ENCODE measurements around the gene OSBPL8. TPM values are rescaled to one million over a fixed set of nuclear protein-coding genes. Genes with fewer than 3 reads are reported as not detected.
"Not testable (repeated sequence)": the region's sequence is repeated elsewhere in the genome, so short reads cannot be mapped to it uniquely, and the experiment has no call there.

Gene OSBPL8
- total RNA-seq, 5 donors from 2014 or later (not counting 1 experiment from before 2014, with no cell fraction given) = 122 to 152 (median 130) TPM

- ChIA-PET POLR2A (no interaction called here), CTCF (no interaction called here)
- no peaks in the 10 kb centered on the region for H3K27me3 ChIP-seq (replicated peaks in 1 of 2; ENCODE audit: control insufficient read depth in 2 of 2, extremely low read depth in 1 of 2, insufficient read depth in 2 of 2, low read length in 1 of 2)
- H3K36me3 ChIP-seq (ENCODE audit: control insufficient read depth in 2 of 2, extremely low read depth in 1 of 2, insufficient read depth in 1 of 2, low read length in 1 of 2) = peaks cover under 1 to 3% of the 10 kb centered on the region in 2 donors
- Mint-ChIP-seq H3K9me3 (no peaks in the 10 kb centered on the region), H3K4me3 (no peak overlapping the region), H3K27me3 (no peaks in the 10 kb centered on the region), H3K36me3 (peaks cover 55% of the 10 kb centered on the region), H3K27ac (no peak overlapping the region), H3K4me1 (peaks cover 41 to 48% (median 45%) of the 10 kb centered on the region in 3 donors)
- DNase-seq (no peak), ATAC-seq (replicated peaks in 1 of 4) (no peak)
- peaks cover 0 to 2% of the 10 kb centered on the region in 2 experiments for H3K4me1 ChIP-seq (ENCODE audit: control insufficient read depth in 1 of 2, extremely low read depth in 1 of 2, insufficient read depth in 2 of 2, low read length in 2 of 2)
- H3K4me3 ChIP-seq (ENCODE audit: control insufficient read depth in 1 of 2, extremely low read depth in 1 of 2, low read length in 1 of 2) = no peak overlapping the region
- H3K9me3 ChIP-seq = peaks cover 2% of the 10 kb centered on the region
- 92% methylated on average over 2 of the region's 2 CpGs for WGBS (ENCODE audit: insufficient coverage)
- H3K27ac ChIP-seq (ENCODE audit: low read length) = no peak overlapping the region
Measured at GRCh38 chr12:76501390-76501789, 58.2 kb downstream of the OSBPL8 start.

- not testable (repeated sequence) for H3K27ac Mint-ChIP-seq; H3K9me3 ChIP-seq; H3K27me3 Mint-ChIP-seq; H3K4me3 ChIP-seq (ENCODE audit: control insufficient read depth in 1 of 2, extremely low read depth in 1 of 2, low read length in 1 of 2); H3K36me3 ChIP-seq (ENCODE audit: control insufficient read depth in 2 of 2, extremely low read depth in 1 of 2, insufficient read depth in 1 of 2, low read length in 1 of 2); DNase-seq; H3K27me3 ChIP-seq (replicated peaks in 1 of 2; ENCODE audit: control insufficient read depth in 2 of 2, extremely low read depth in 1 of 2, insufficient read depth in 2 of 2, low read length in 1 of 2); H3K27ac ChIP-seq (ENCODE audit: low read length); H3K4me3 Mint-ChIP-seq; H3K4me1 ChIP-seq (ENCODE audit: control insufficient read depth in 1 of 2, extremely low read depth in 1 of 2, insufficient read depth in 2 of 2, low read length in 2 of 2); ATAC-seq (replicated peaks in 1 of 4)
- ChIA-PET CTCF (interaction anchor here (0.6 to 0.7 kb wide), 2 partner anchors 67 to 1960 kb away, joined by 3 to 13 read pairs; no protein-coding TSS in a partner anchor), POLR2A (interaction anchor here in 1 of 2 donors (0.6 kb wide), 1 partner anchor 57 kb away, joined by 6 read pairs; no protein-coding TSS in a partner anchor)
- 88% methylated on average over 4 of the region's 4 CpGs for WGBS (ENCODE audit: insufficient coverage)
- H3K9me3 Mint-ChIP-seq = peaks cover 6 to 15% (median 14%) of the 10 kb centered on the region in 3 donors
- H3K36me3 Mint-ChIP-seq = peaks cover 57% of the 10 kb centered on the region
- peaks cover 29 to 36% (median 32%) of the 10 kb centered on the region in 3 donors for H3K4me1 Mint-ChIP-seq
Measured at GRCh38 chr12:76499136-76499535, 60.4 kb downstream of the OSBPL8 start.

DNA sequence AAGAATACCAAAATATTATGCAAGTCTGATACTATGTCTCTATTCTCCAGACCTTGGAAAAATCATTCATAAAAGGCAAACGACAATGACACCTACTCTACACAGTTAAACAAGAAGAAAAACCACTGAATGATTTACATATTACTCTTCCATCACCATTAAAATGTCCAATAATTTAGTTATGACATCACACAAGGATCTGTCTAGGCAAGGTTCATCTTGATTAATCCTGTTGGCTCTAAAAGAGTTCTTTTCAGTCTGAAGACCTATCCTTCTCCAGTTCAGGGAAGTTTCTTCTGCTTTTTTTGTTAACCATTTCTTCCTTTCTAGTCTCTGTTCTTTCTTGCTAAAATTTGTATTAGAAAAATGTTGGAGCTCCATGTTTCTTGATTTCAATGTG, 64.0 kb downstream of the OSBPL8 start:
- ChIA-PET CTCF (no interaction called here), POLR2A (interaction anchor here in 1 of 2 donors (0.7 to 1.0 kb wide), 2 partner anchors 17 to 87 kb away, joined by 3 to 6 read pairs; no protein-coding TSS in a partner anchor)
- DNase-seq (no peak), ATAC-seq (replicated peaks in 1 of 4) (no peak)
- 83% methylated on average over 1 of the region's 1 CpG for WGBS (ENCODE audit: insufficient coverage)
- H3K36me3 ChIP-seq (ENCODE audit: control insufficient read depth in 2 of 2, extremely low read depth in 1 of 2, insufficient read depth in 1 of 2, low read length in 1 of 2) = peaks cover 0 to 5% of the 10 kb centered on the region in 2 donors
- no peaks in the 10 kb centered on the region for H3K27me3 ChIP-seq (replicated peaks in 1 of 2; ENCODE audit: control insufficient read depth in 2 of 2, extremely low read depth in 1 of 2, insufficient read depth in 2 of 2, low read length in 1 of 2)
- peaks cover 0 to 4% of the 10 kb centered on the region in 2 experiments for H3K4me1 ChIP-seq (ENCODE audit: control insufficient read depth in 1 of 2, extremely low read depth in 1 of 2, insufficient read depth in 2 of 2, low read length in 2 of 2)
- Mint-ChIP-seq H3K4me1 (peaks cover 19 to 26% (median 23%) of the 10 kb centered on the region in 3 donors), H3K4me3 (no peak overlapping the region), H3K27me3 (no peaks in the 10 kb centered on the region), H3K9me3 (peaks cover 17 to 27% (median 26%) of the 10 kb centered on the region in 3 donors), H3K27ac (no peak overlapping the region), H3K36me3 (peaks cover 47% of the 10 kb centered on the region)
- H3K9me3 ChIP-seq = peaks cover 5% of the 10 kb centered on the region
- no peak overlapping the region for H3K27ac ChIP-seq (ENCODE audit: low read length)
- H3K4me3 ChIP-seq (ENCODE audit: control insufficient read depth in 1 of 2, extremely low read depth in 1 of 2, low read length in 1 of 2) = no peak overlapping the region

DNA sequence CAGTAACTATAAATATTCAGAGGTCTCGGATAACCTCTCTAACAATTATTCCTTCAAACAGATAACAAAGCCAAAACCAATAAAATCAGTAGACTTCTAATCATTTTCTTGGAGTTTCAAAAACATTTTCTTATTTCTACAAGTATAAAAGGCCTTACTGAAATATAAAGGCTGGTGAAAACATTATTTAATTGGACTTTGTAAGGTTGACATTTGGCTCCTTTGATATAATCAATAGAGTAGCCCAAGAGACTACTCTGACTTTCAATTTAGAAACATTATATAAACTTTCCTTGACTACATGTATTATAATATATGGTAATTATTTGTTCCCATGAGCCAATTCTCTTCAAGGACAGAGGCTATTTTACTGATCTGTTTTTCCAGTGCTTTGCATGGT, 68.3 kb downstream of the OSBPL8 start:
- no peak overlapping the region for H3K27ac Mint-ChIP-seq
- POLR2A ChIA-PET = no interaction called here
- WGBS (ENCODE audit: insufficient coverage) = 100% methylated on average over 1 of the region's 1 CpG

DNA sequence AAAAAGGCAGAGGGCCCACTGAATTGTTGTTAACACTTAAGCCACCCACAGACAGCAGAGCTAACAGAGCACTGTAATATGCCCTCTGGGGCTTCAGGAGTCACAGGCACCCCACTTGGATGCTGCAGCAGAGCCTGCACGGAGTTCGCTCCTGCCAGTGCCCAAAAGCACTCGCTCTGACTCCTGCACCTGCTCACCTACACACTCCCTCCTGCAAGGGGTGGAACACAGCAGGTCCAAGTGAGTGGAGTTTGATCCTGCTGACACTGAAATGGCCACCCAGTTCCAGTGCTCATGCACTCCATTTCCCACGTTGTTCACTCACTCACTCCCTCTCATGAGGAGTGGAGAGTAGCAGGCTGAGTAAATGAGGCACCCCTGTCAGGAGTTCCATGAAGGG, 68.8 kb downstream of the OSBPL8 start:
- ChIA-PET POLR2A (no interaction called here), CTCF (no interaction called here)
- no peaks in the 10 kb centered on the region for H3K27me3 ChIP-seq (replicated peaks in 1 of 2; ENCODE audit: control insufficient read depth in 2 of 2, extremely low read depth in 1 of 2, insufficient read depth in 2 of 2, low read length in 1 of 2)
- H3K4me1 ChIP-seq (ENCODE audit: control insufficient read depth in 1 of 2, extremely low read depth in 1 of 2, insufficient read depth in 2 of 2, low read length in 2 of 2) = peaks cover 0 to 9% of the 10 kb centered on the region in 2 experiments
- H3K9me3 ChIP-seq = peaks cover 5% of the 10 kb centered on the region
- Mint-ChIP-seq H3K9me3 (peaks cover 17 to 22% (median 21%) of the 10 kb centered on the region in 3 donors), H3K4me1 (peaks cover 31 to 46% (median 44%) of the 10 kb centered on the region in 3 donors), H3K4me3 (no peak overlapping the region), H3K27ac (peak overlapping the region in 1 of 2 donors; percentile 72), H3K36me3 (peaks cover 52% of the 10 kb centered on the region), H3K27me3 (no peaks in the 10 kb centered on the region)
- DNase-seq (no peak), ATAC-seq (replicated peaks in 1 of 4) (no peak)
- H3K36me3 ChIP-seq (ENCODE audit: control insufficient read depth in 2 of 2, extremely low read depth in 1 of 2, insufficient read depth in 1 of 2, low read length in 1 of 2) = peaks cover 0 to 11% of the 10 kb centered on the region in 2 donors
- no peak overlapping the region for H3K27ac ChIP-seq (ENCODE audit: low read length)
- WGBS (ENCODE audit: insufficient coverage) = 100% methylated on average over 2 of the region's 4 CpGs
- peak overlapping the region in 1 of 2 donors; percentile 2 for H3K4me3 ChIP-seq (ENCODE audit: control insufficient read depth in 1 of 2, extremely low read depth in 1 of 2, low read length in 1 of 2)

More for the DNA sequence above, 68.3 kb downstream of the OSBPL8 start:
- H3K27me3 ChIP-seq (replicated peaks in 1 of 2; ENCODE audit: control insufficient read depth in 2 of 2, extremely low read depth in 1 of 2, insufficient read depth in 2 of 2, low read length in 1 of 2) = no peaks in the 10 kb centered on the region
- H3K36me3 Mint-ChIP-seq = peaks cover 55% of the 10 kb centered on the region
- CTCF ChIA-PET = no interaction called here
- peaks cover 17 to 27% (median 26%) of the 10 kb centered on the region in 3 donors for H3K9me3 Mint-ChIP-seq
- H3K27me3 Mint-ChIP-seq = no peaks in the 10 kb centered on the region
- H3K4me1 ChIP-seq (ENCODE audit: control insufficient read depth in 1 of 2, extremely low read depth in 1 of 2, insufficient read depth in 2 of 2, low read length in 2 of 2) = peaks cover 0 to 9% of the 10 kb centered on the region in 2 experiments
- ATAC-seq (replicated peaks in 1 of 4) (no peak), DNase-seq (no peak)
- H3K9me3 ChIP-seq = peaks cover 5% of the 10 kb centered on the region
- H3K4me3 Mint-ChIP-seq = no peak overlapping the region
- no peak overlapping the region for H3K27ac ChIP-seq (ENCODE audit: low read length)
- peaks cover 31 to 46% (median 43%) of the 10 kb centered on the region in 3 donors for H3K4me1 Mint-ChIP-seq
- peaks cover 3 to 11% of the 10 kb centered on the region in 2 donors for H3K36me3 ChIP-seq (ENCODE audit: control insufficient read depth in 2 of 2, extremely low read depth in 1 of 2, insufficient read depth in 1 of 2, low read length in 1 of 2)
- H3K4me3 ChIP-seq (ENCODE audit: control insufficient read depth in 1 of 2, extremely low read depth in 1 of 2, low read length in 1 of 2) = no peak overlapping the region

- peaks cover 17 to 19% (median 17%) of the 10 kb centered on the region in 3 donors for H3K9me3 Mint-ChIP-seq
- Histone ChIP-seq H3K27ac (ENCODE audit: low read length) (no peak overlapping the region), H3K4me3 (ENCODE audit: control insufficient read depth in 1 of 2, extremely low read depth in 1 of 2, low read length in 1 of 2) (no peak overlapping the region), H3K4me1 (ENCODE audit: control insufficient read depth in 1 of 2, extremely low read depth in 1 of 2, insufficient read depth in 2 of 2, low read length in 2 of 2) (peaks cover 0 to 9% of the 10 kb centered on the region in 2 experiments), H3K9me3 (peaks cover 5% of the 10 kb centered on the region), H3K36me3 (ENCODE audit: control insufficient read depth in 2 of 2, extremely low read depth in 1 of 2, insufficient read depth in 1 of 2, low read length in 1 of 2) (peaks cover 4 to 15% of the 10 kb centered on the region in 2 donors), H3K27me3 (replicated peaks in 1 of 2; ENCODE audit: control insufficient read depth in 2 of 2, extremely low read depth in 1 of 2, insufficient read depth in 2 of 2, low read length in 1 of 2) (no peaks in the 10 kb centered on the region)
- H3K27me3 Mint-ChIP-seq = no peaks in the 10 kb centered on the region
- CTCF ChIA-PET = interaction anchor here in 1 of 2 donors (0.8 to 1.1 kb wide), 2 partner anchors 7 to 402 kb away, joined by 3 to 4 read pairs; no protein-coding TSS in a partner anchor
- no peak overlapping the region for H3K4me3 Mint-ChIP-seq
- 82% methylated on average over 2 of the region's 3 CpGs for WGBS (ENCODE audit: insufficient coverage)
- ATAC-seq (replicated peaks in 1 of 4) (no peak), DNase-seq (no peak)
- H3K27ac Mint-ChIP-seq = no peak overlapping the region
- H3K4me1 Mint-ChIP-seq = peaks cover 31 to 46% (median 44%) of the 10 kb centered on the region in 3 donors
- peaks cover 44% of the 10 kb centered on the region for H3K36me3 Mint-ChIP-seq
- POLR2A ChIA-PET = interaction anchor here in 1 of 2 donors (0.6 kb wide), 1 partner anchor 36 kb away, joined by 3 read pairs; no protein-coding TSS in a partner anchor
Measured at GRCh38 chr12:76489737-76490136, 69.8 kb downstream of the OSBPL8 start.

Measured in T-cell (primary cell).